Astrocyte of the spinal cord (primary cell): ENCODE results near the gene MATN4.
A peak's percentile ranks its signal among the peaks of the same experiment; 100 is the strongest.

Experiments
- DNase-seq: peaks from one replicate; pipeline ENCODE4 v3.0.0; 2011; ENCODE audit warnings: low read depth, low spot score
- H3K4me3 ChIP-seq: 2 replicates; pipeline ENCODE4 v1.5.1; 2011; ENCODE audit warnings: low read depth, mild to moderate bottlenecking, low read length, moderate library complexity
- in situ Hi-C: cut with HindIII; loops from 2 replicates; pipeline ENCODE4 v1.10.0; 2017; ENCODE audit warnings: low sequenced_read_pairs
- TF ChIP-seq, protein P1 (sequence below): IDR thresholded peaks from 2 replicates; pipeline ENCODE4 v1.5.1; 2012; ENCODE audit warnings: low read depth, mild to moderate bottlenecking, low read length, inconsistent platforms

The MATN4 gene

DNA sequence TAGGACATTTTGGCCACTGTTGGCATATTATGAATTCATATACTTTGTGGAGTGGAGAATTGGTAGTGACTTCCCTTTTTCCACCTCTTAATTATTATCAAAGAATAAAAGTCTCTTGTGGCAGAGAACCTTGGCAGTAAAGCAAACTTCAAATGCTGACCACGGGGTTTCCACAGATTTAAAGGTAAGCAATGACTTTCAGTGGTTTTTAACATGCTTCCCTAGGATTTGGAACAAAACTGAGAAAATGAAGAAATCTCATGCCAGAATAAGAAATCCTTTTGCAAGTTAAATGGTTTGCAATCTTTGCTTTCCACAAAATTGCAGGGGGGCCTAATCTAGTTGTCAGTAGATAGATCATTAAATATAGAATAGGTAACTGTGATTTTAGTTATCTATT, 42.1 kb upstream of the MATN4 start:
- DNase-seq = no peak
- H3K4me3 ChIP-seq = no peak overlapping the region
- in situ Hi-C loops = no loop called here
- TF ChIP-seq, protein P1, sequence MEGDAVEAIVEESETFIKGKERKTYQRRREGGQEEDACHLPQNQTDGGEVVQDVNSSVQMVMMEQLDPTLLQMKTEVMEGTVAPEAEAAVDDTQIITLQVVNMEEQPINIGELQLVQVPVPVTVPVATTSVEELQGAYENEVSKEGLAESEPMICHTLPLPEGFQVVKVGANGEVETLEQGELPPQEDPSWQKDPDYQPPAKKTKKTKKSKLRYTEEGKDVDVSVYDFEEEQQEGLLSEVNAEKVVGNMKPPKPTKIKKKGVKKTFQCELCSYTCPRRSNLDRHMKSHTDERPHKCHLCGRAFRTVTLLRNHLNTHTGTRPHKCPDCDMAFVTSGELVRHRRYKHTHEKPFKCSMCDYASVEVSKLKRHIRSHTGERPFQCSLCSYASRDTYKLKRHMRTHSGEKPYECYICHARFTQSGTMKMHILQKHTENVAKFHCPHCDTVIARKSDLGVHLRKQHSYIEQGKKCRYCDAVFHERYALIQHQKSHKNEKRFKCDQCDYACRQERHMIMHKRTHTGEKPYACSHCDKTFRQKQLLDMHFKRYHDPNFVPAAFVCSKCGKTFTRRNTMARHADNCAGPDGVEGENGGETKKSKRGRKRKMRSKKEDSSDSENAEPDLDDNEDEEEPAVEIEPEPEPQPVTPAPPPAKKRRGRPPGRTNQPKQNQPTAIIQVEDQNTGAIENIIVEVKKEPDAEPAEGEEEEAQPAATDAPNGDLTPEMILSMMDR = no peak

DNA sequence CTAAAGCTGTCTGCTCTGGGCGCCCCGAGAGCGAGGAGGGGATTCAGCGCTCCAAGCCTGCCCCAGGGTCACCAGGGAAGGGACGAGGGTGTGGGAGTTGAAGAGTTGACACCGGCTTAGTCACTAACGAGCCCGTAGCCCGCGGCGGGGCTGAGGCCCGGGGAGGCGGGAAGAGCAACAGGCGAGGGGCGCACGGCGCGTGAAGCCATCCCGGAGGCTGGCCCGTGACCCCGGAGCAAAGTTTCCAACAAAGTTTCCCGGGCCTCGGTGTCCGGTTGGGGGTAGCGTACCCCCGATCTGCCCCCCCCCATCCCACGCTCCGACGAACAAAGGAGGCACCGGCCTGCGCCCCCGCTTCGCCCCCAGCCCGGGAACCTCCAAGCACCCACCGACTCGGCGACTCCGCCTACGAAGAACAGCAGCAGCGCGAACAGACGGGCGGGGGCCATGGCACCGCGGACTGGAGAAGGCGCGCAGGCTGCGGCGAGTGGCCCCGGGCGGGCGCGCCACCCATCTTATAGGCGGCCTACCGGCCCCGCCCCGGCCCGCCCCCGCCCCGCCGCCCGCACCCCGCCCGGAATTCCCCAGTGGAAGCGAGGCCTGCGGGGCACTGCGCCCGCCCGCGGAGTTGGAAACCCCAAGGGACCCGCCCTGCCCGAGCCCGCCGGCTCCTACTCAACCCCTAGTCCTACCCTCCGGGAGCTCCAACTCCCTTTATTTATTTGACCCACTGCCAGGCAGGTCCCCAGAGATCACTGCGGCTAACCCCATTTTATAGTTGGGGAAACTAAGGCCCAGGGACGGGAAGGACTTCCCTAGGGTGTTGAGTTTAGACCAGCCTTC, 40.1 kb upstream of the MATN4 start, which contains the start of gene SDC4:
Gene SDC4, minus strand, starts transcription at position 489 of the 843 bp plus-strand sequence. Its CDS starts 40 bp downstream, at position 449.
- in situ Hi-C loops = no loop called here
- peak within 1 kb of the TSS; percentile 89 for H3K4me3 ChIP-seq
- peak; percentile 49 for DNase-seq
- TF ChIP-seq, protein P1 = no peak

DNA sequence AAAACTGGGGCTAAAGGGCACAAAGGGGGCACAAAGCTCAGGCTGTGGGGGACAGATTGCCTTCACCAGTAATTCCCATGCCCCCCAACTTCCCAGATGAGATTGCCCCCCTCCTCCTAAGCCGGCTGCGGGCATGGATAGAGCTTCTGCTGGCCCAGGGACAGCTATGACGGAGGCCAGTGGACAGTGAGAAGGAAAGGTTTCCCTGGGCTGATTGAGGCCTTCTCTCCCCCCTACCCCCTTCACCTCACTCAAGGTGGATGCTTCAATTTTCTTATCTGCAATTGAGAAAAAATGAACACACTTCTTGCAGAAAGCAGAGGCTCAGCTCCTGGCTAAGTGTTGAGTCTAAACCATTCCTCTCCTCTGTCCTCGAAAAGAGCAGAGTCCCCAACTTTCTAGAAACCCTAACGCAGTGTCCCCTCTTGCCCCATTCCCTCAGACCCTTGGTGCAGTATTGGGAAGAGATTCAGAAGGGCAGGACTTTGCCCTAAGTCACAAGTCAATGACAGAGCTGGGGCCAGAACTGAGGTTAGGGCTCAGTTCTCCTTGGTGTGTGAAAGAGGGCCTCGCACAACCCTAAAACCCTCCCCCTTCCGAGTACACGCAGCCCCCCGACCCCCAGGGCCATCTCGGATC, 39.3 kb upstream of the MATN4 start:
- in situ Hi-C loops = no loop called here
- DNase-seq = no peak
- TF ChIP-seq, protein P1 = no peak
- peak overlapping the region; percentile 89 for H3K4me3 ChIP-seq

DNA sequence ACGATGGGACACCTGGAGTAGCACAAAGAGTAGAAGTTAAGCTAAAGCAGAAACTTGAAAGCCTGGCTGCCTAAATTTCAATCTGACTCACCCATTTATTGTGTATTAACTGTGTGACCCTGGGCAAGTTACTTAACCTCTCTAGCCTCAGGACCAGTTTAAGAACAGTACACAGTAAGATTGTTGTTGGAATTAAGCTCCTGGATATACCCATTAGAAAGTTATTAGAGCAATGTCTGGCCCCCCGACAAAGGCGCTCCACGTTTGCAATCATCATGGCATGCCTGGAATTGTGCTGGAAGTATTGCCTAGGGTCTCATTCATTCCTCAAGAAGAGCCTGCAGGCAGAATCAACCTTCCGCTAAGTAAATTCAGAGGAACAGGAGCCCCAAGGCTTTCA, 38.8 kb upstream of the MATN4 start:
- DNase-seq = no peak
- in situ Hi-C loops = no loop called here
- TF ChIP-seq, protein P1 = no peak
- peak overlapping the region; percentile 89 for H3K4me3 ChIP-seq

DNA sequence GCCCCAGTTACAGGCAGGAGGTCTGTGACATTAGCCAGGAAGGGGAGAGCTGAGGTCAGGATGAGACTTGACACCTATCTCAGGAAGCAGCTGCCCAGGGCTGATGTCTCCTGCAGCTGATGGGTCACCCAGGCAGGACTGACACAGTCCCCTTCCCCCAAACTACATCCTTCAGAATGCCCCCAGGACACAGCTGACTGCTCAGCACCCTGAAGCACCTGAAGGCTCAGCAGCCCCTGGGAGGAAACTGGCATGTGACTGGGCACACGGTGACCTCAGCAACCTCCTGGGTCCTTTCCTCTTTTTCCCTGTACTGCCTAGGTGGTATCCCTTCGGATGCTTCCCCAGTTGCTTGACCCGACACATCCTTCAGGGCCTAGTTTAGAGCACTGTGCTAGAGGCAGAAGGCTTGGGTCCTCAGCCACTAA, 38.2 kb upstream of the MATN4 start:
- in situ Hi-C loops = no loop called here
- no peak for DNase-seq
- TF ChIP-seq, protein P1 = no peak
- peak overlapping the region; percentile 89 for H3K4me3 ChIP-seq

DNA sequence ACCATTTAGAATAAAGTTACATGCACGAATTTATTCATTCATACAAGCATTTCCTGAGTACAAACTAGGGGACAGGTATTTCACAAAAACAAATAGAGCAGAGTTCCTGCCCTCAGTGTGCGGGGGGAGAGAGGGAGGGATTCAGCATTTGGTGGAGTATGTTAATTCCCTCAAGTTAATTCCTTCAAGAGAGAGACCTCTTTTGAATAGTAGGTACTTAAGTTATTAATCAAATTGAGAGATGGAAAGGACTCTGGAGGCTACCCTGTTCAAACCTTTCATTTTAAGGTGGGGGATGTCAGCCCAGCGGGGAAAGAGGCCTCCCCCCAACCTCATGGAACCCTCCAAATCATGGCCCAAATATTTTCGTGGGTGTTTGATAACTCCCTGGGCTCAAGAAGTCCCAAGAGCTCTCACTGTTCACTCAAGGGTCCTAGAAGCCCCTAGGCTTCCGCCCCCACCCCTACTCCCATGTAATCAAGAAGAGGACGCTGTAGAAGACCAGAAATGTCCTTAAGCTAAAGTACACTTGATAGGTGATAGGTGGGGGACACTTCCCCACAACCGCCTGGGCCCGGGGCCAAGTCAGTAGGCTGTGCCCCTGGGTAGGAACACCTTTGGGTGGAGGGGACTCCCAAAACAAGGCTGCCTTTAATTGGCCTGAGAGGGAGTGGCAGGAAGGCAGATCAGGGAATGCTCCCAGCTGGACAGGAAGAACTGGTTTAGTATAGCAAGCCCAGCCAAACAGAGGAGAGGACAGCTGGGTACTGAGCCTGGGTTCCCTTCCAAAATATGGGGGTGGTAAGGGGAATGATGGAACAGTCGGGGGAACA, 37.2 kb upstream of the MATN4 start:
- peak overlapping the region; percentile 21 for H3K4me3 ChIP-seq
- DNase-seq = no peak
- in situ Hi-C loops = no loop called here
- TF ChIP-seq, protein P1 = no peak
